GM23338 (cell line): Measurements from ENCODE around the gene SYCP3. TPM values are rescaled to one million over a fixed set of nuclear protein-coding genes. Genes with fewer than 3 reads are reported as not detected.

Source experiments
- ATAC-seq: fragments of 200-7000 bp; cut with Tn5 transposase; 3 replicates; pipeline ENCODE4 v1.9.1; 2020
- DNase-seq: peaks from one replicate; pipeline ENCODE4 v3.0.0-alpha.2; 2015; ENCODE audit warnings: low spot score
- H2AFZ ChIP-seq: fragments of 200-600 bp; sonication (generic); 2 replicates; pipeline ENCODE4 v1.8.0; 2016; ENCODE audit warnings: antibody characterized with exemption, mild to moderate bottlenecking, moderate library complexity
- H3F3A ChIP-seq: fragments of 200-600 bp; sonication (generic); replicated peaks from 2 replicates; pipeline ENCODE4 v1.8.0; 2017; ENCODE audit warnings: antibody characterized with exemption, mixed run types, low read depth
- H3K27ac ChIP-seq: fragments of 200-600 bp; sonication (generic); 2 replicates; pipeline ENCODE4 v1.6.1; 2016; ENCODE audit warnings: low read depth
- H3K27me3 ChIP-seq: fragments of 200-600 bp; sonication (generic); 2 replicates; pipeline ENCODE4 v1.8.0; 2016; ENCODE audit warnings: mild to moderate bottlenecking, mixed run types, moderate library complexity; ENCODE audit not compliant: insufficient read depth
- H3K36me3 ChIP-seq: fragments of 200-600 bp; sonication (generic); 2 replicates; pipeline ENCODE4 v1.8.0; 2016; ENCODE audit warnings: mild to moderate bottlenecking; ENCODE audit not compliant: insufficient read depth
- H3K4me1 ChIP-seq: fragments of 200-600 bp; sonication (generic); 2 replicates; pipeline ENCODE4 v1.8.0; 2016; ENCODE audit warnings: mild to moderate bottlenecking, moderate library complexity; ENCODE audit not compliant: insufficient read depth
- H3K4me2 ChIP-seq: fragments of 200-600 bp; sonication (generic); 2 replicates; pipeline ENCODE4 v1.7.1; 2017; ENCODE audit warnings: mixed run types
- H3K4me3 ChIP-seq: fragments of 200-600 bp; sonication (generic); 2 replicates; pipeline ENCODE4 v1.6.1; 2016; ENCODE audit warnings: mixed run types
- H3K79me2 ChIP-seq: fragments of 200-600 bp; sonication (generic); replicated peaks from 2 replicates; pipeline ENCODE4 v1.8.0; 2017; ENCODE audit warnings: mild to moderate bottlenecking; ENCODE audit not compliant: insufficient read depth
- H3K9me2 ChIP-seq: fragments of 200-600 bp; sonication (generic); 2 replicates; pipeline ENCODE4 v1.8.0; 2017; ENCODE audit not compliant: insufficient read depth
- H4K20me1 ChIP-seq: fragments of 200-600 bp; sonication (generic); replicated peaks from 2 replicates; pipeline ENCODE4 v1.8.0; 2017; ENCODE audit warnings: mild to moderate bottlenecking; ENCODE audit not compliant: insufficient read depth
- H3K27ac Mint-ChIP-seq: 2 replicates; pipeline ENCODE4 v1.8.0; 2020; ENCODE audit warnings: inconsistent platforms, mild to moderate bottlenecking, moderate library complexity, mixed read lengths
- H3K27me3 Mint-ChIP-seq: 3 replicates; pipeline ENCODE4 v1.8.0; 2022; ENCODE audit warnings: low read depth, mild to moderate bottlenecking, moderate library complexity, mixed read lengths, inconsistent platforms; ENCODE audit not compliant: insufficient read depth, poor library complexity
- H3K36me3 Mint-ChIP-seq: 3 replicates; pipeline ENCODE4 v1.8.0; 2021; ENCODE audit warnings: low read depth, mild to moderate bottlenecking, inconsistent platforms, moderate library complexity, mixed read lengths
- H3K4me1 Mint-ChIP-seq: 3 replicates; pipeline ENCODE4 v1.8.0; 2020; ENCODE audit warnings: mild to moderate bottlenecking, inconsistent platforms, mixed read lengths
- H3K4me3 Mint-ChIP-seq: 3 replicates; pipeline ENCODE4 v1.8.0; 2021; ENCODE audit warnings: moderate library complexity, mild to moderate bottlenecking, inconsistent platforms, mixed read lengths
- H3K9me3 Mint-ChIP-seq: 3 replicates; pipeline ENCODE4 v1.8.0; 2020; ENCODE audit warnings: moderate library complexity, mild to moderate bottlenecking, inconsistent platforms, mixed read lengths
- CREB1 ChIP-seq: fragments of 250-450 bp; sonication (Bioruptor Pico); IDR thresholded peaks from 2 replicates; pipeline ENCODE4 v1.5.0; 2020; ENCODE audit warnings: low read depth, mild to moderate bottlenecking, moderate library complexity
- EZH2 ChIP-seq: fragments of 200-600 bp; sonication (generic); IDR thresholded peaks from one replicate; pipeline ENCODE4 v1.8.0; 2017; ENCODE audit warnings: antibody characterized with exemption, mild to moderate bottlenecking, low read depth; ENCODE audit not compliant: unreplicated experiment
- EZH2phosphoT487 ChIP-seq: fragments of 200-600 bp; sonication (generic); IDR thresholded peaks from one replicate; pipeline ENCODE4 v1.8.1; 2018; ENCODE audit warnings: antibody characterized with exemption; ENCODE audit not compliant: unreplicated experiment
- NANOG ChIP-seq: IDR thresholded peaks from 2 replicates; pipeline ENCODE4 v1.6.1; 2016; ENCODE audit warnings: antibody characterized with exemption, borderline replicate concordance
- POLR2AphosphoS5 ChIP-seq: IDR thresholded peaks from 2 replicates; pipeline ENCODE4 v1.6.1; 2016; ENCODE audit warnings: antibody characterized with exemption, low read depth
- ZNF114 ChIP-seq: fragments of 250-450 bp; sonication (Bioruptor Pico); IDR thresholded peaks from 2 replicates; pipeline ENCODE4 v1.5.0; 2020; ENCODE audit warnings: mild to moderate bottlenecking, moderate library complexity
- ZNF331 ChIP-seq: fragments of 250-450 bp; sonication (Bioruptor Pico); IDR thresholded peaks from 2 replicates; pipeline ENCODE4 v1.5.0; 2020; ENCODE audit warnings: low read depth, mild to moderate bottlenecking, moderate library complexity
- polyA plus RNA-seq: library from polyadenylated mRNA; unstranded; fragments of >200 nt; fragmentation: Nextera tagmentation; extraction: Ambion mirVana; gene quantifications from 2 replicates; pipeline ENCODE4 v1.2.1, GENCODE V29; 2016
- total RNA-seq: library from RNA; depleted of rRNA; stranded (reverse); fragments of >200 nt; shearing (Covaris generic); gene quantifications from 2 replicates; pipeline ENCODE4 v1.2.3, GENCODE V29; 2014
- TF ChIP-seq, protein P1 (sequence below): fragments of 250-450 bp; sonication (Bioruptor Pico); IDR thresholded peaks from 2 replicates; pipeline ENCODE4 v1.5.0; 2020; ENCODE audit warnings: mild to moderate bottlenecking, moderate library complexity
- TF ChIP-seq, protein P2 (sequence below): IDR thresholded peaks from 2 replicates; pipeline ENCODE4 v1.6.1; 2016; ENCODE audit warnings: antibody characterized with exemption
- TF ChIP-seq, protein P3 (sequence below): IDR thresholded peaks from one replicate; pipeline ENCODE4 v1.6.1; 2018; ENCODE audit warnings: antibody characterized with exemption; ENCODE audit not compliant: unreplicated experiment

Gene SYCP3
- total and polyA plus RNA-seq, 2 experiments from 2014 or later: 0.07 to 1.5 TPM

DNA sequence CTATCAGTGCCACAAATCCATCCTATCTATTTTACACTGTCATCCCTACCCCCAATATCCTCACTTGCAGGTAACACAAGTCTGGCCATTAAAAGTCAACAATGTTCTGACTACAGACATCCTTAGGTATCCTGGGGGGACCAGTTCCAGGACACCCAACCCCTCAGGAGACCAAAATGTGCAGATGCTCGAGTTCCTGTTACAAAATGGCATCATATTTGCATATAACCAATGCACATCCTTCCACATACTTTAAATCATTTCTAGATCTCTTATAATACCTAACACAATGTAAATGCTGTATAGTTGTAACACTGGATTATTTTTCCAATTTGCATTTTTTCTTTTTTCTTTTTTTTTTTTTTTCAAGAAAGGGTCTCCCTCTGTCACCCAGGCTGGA, 6.9 kb downstream of the SYCP3 start:
- DNase-seq (no peak), ATAC-seq (no peak)
- Histone ChIP-seq H3K27me3 (no peaks in the 10 kb centered on the region), H3F3A (no peaks in the 10 kb centered on the region), H3K79me2 (no peaks in the 10 kb centered on the region), H3K9me2 (no peaks in the 10 kb centered on the region), H3K4me3 (no peak overlapping the region), H4K20me1 (no peaks in the 10 kb centered on the region), H3K4me1 (no peaks in the 10 kb centered on the region), H3K27ac (no peak overlapping the region), H2AFZ (no peak overlapping the region), H3K4me2 (no peak overlapping the region), H3K36me3 (no peaks in the 10 kb centered on the region)
- Mint-ChIP-seq H3K27me3 (peaks cover 5% of the 10 kb centered on the region), H3K9me3 (no peaks in the 10 kb centered on the region), H3K4me1 (no peaks in the 10 kb centered on the region), H3K4me3 (no peak overlapping the region), H3K36me3 (no peaks in the 10 kb centered on the region), H3K27ac (no peak overlapping the region)
- TF ChIP-seq, protein P1, sequence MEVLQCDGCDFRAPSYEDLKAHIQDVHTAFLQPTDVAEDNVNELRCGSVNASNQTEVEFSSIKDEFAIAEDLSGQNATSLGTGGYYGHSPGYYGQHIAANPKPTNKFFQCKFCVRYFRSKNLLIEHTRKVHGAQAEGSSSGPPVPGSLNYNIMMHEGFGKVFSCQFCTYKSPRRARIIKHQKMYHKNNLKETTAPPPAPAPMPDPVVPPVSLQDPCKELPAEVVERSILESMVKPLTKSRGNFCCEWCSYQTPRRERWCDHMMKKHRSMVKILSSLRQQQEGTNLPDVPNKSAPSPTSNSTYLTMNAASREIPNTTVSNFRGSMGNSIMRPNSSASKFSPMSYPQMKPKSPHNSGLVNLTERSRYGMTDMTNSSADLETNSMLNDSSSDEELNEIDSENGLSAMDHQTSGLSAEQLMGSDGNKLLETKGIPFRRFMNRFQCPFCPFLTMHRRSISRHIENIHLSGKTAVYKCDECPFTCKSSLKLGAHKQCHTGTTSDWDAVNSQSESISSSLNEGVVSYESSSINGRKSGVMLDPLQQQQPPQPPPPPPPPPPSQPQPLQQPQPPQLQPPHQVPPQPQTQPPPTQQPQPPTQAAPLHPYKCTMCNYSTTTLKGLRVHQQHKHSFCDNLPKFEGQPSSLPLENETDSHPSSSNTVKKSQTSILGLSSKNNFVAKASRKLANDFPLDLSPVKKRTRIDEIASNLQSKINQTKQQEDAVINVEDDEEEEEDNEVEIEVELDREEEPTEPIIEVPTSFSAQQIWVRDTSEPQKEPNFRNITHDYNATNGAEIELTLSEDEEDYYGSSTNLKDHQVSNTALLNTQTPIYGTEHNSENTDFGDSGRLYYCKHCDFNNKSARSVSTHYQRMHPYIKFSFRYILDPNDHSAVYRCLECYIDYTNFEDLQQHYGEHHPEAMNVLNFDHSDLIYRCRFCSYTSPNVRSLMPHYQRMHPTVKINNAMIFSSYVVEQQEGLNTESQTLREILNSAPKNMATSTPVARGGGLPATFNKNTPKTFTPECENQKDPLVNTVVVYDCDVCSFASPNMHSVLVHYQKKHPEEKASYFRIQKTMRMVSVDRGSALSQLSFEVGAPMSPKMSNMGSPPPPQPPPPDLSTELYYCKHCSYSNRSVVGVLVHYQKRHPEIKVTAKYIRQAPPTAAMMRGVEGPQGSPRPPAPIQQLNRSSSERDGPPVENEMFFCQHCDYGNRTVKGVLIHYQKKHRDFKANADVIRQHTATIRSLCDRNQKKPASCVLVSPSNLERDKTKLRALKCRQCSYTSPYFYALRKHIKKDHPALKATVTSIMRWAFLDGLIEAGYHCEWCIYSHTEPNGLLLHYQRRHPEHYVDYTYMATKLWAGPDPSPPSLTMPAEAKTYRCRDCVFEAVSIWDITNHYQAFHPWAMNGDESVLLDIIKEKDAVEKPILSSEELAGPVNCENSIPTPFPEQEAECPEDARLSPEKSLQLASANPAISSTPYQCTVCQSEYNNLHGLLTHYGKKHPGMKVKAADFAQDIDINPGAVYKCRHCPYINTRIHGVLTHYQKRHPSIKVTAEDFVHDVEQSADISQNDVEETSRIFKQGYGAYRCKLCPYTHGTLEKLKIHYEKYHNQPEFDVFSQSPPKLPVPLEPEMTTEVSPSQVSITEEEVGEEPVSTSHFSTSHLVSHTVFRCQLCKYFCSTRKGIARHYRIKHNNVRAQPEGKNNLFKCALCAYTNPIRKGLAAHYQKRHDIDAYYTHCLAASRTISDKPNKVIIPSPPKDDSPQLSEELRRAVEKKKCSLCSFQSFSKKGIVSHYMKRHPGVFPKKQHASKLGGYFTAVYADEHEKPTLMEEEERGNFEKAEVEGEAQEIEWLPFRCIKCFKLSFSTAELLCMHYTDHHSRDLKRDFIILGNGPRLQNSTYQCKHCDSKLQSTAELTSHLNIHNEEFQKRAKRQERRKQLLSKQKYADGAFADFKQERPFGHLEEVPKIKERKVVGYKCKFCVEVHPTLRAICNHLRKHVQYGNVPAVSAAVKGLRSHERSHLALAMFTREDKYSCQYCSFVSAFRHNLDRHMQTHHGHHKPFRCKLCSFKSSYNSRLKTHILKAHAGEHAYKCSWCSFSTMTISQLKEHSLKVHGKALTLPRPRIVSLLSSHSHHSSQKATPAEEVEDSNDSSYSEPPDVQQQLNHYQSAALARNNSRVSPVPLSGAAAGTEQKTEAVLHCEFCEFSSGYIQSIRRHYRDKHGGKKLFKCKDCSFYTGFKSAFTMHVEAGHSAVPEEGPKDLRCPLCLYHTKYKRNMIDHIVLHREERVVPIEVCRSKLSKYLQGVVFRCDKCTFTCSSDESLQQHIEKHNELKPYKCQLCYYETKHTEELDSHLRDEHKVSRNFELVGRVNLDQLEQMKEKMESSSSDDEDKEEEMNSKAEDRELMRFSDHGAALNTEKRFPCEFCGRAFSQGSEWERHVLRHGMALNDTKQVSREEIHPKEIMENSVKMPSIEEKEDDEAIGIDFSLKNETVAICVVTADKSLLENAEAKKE: no peak
- TF ChIP-seq ZNF114 (CRISPR knock-in tag) (no peak), NANOG (no peak), EZH2 (no peak), EZH2phosphoT487 (no peak), CREB1 (CRISPR knock-in tag) (no peak), POLR2AphosphoS5 (no peak), ZNF331 (CRISPR knock-in tag) (no peak)
- TF ChIP-seq, protein P2, sequence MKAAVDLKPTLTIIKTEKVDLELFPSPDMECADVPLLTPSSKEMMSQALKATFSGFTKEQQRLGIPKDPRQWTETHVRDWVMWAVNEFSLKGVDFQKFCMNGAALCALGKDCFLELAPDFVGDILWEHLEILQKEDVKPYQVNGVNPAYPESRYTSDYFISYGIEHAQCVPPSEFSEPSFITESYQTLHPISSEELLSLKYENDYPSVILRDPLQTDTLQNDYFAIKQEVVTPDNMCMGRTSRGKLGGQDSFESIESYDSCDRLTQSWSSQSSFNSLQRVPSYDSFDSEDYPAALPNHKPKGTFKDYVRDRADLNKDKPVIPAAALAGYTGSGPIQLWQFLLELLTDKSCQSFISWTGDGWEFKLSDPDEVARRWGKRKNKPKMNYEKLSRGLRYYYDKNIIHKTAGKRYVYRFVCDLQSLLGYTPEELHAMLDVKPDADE: no peak
- TF ChIP-seq, protein P3, sequence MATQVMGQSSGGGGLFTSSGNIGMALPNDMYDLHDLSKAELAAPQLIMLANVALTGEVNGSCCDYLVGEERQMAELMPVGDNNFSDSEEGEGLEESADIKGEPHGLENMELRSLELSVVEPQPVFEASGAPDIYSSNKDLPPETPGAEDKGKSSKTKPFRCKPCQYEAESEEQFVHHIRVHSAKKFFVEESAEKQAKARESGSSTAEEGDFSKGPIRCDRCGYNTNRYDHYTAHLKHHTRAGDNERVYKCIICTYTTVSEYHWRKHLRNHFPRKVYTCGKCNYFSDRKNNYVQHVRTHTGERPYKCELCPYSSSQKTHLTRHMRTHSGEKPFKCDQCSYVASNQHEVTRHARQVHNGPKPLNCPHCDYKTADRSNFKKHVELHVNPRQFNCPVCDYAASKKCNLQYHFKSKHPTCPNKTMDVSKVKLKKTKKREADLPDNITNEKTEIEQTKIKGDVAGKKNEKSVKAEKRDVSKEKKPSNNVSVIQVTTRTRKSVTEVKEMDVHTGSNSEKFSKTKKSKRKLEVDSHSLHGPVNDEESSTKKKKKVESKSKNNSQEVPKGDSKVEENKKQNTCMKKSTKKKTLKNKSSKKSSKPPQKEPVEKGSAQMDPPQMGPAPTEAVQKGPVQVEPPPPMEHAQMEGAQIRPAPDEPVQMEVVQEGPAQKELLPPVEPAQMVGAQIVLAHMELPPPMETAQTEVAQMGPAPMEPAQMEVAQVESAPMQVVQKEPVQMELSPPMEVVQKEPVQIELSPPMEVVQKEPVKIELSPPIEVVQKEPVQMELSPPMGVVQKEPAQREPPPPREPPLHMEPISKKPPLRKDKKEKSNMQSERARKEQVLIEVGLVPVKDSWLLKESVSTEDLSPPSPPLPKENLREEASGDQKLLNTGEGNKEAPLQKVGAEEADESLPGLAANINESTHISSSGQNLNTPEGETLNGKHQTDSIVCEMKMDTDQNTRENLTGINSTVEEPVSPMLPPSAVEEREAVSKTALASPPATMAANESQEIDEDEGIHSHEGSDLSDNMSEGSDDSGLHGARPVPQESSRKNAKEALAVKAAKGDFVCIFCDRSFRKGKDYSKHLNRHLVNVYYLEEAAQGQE: no peak
